H1 (cell line): Measurements from ENCODE around the gene CCDC127.
"Not testable (repeated sequence)": the region's sequence is repeated elsewhere in the genome, so short reads cannot be mapped to it uniquely, and the experiment has no call there.

Experiments used
- CHD1 ChIP-seq: IDR thresholded peaks from 2 replicates; pipeline ENCODE4 v1.6.1; 2012; ENCODE audit warnings: low read depth, low read length, improper control_type of control experiment
- FOSL1 ChIP-seq: IDR thresholded peaks from 2 replicates; pipeline ENCODE4 v1.6.1; 2011; ENCODE audit warnings: mild to moderate bottlenecking, low read depth, low read length, moderate library complexity; ENCODE audit not compliant: insufficient read depth
- KDM1A ChIP-seq: fragments of 200-600, 300-600 bp; sonication (generic); IDR thresholded peaks from 2 replicates; pipeline ENCODE4 v1.7.1; 2016; ENCODE audit warnings: mild to moderate bottlenecking, low read length, borderline replicate concordance
- POLR2A ChIP-seq, 2 experiments: IDR thresholded peaks; 1 replicate in 1 of 2; 2 replicates in 1 of 2; pipeline ENCODE4 v1.6.1; 2011; ENCODE audit warnings: low read depth in 2 of 2, low read length in 2 of 2, mild to moderate bottlenecking in 2 of 2; ENCODE audit errors: control extremely low read depth in 1 of 2
- POLR2AphosphoS5 ChIP-seq: IDR thresholded peaks from 2 replicates; pipeline ENCODE4 v1.6.1; 2011; ENCODE audit warnings: low read depth, low read length
- RNF2 ChIP-seq: fragments of 200-900, 300-1000 bp; sonication (generic); IDR thresholded peaks from 2 replicates; pipeline ENCODE4 v1.7.1; 2016; ENCODE audit warnings: borderline replicate concordance, low read depth, mild to moderate bottlenecking, antibody characterized with exemption, low read length; ENCODE audit not compliant: poor library complexity, severe bottlenecking; ENCODE audit errors: missing control alignments
- SP1 ChIP-seq: IDR thresholded peaks from 2 replicates; pipeline ENCODE4 v1.6.1; 2011; ENCODE audit warnings: low read depth, low read length
- TAF1 ChIP-seq: IDR thresholded peaks from 2 replicates; pipeline ENCODE4 v1.6.1; 2011; ENCODE audit warnings: mild to moderate bottlenecking, low read depth, low read length
- TEAD4 ChIP-seq: IDR thresholded peaks from 2 replicates; pipeline ENCODE4 v1.6.1; 2012; ENCODE audit warnings: low read depth, low read length, inconsistent platforms, mixed read lengths
- TF ChIP-seq, protein P1 (sequence below), 3 experiments: IDR thresholded peaks; 1 replicate in 2 of 3; 2 replicates in 1 of 3; pipeline versions ENCODE4 v1.5.1 to v1.6.1; 2011; ENCODE audit warnings: low read length in 3 of 3, mild to moderate bottlenecking in 3 of 3, inconsistent platforms in 2 of 3, low read depth in 1 of 3, moderate library complexity in 1 of 3; ENCODE audit not compliant: insufficient read depth in 1 of 3; ENCODE audit errors: control extremely low read depth in 1 of 3
- TF ChIP-seq, protein P2 (sequence below): IDR thresholded peaks from 2 replicates; pipeline ENCODE4 v1.6.1; 2012; ENCODE audit warnings: inconsistent platforms
- TF ChIP-seq, protein P3 (sequence below): IDR thresholded peaks from 2 replicates; pipeline ENCODE4 v1.6.1; 2011; ENCODE audit warnings: low read length, improper control_type of control experiment

DNA sequence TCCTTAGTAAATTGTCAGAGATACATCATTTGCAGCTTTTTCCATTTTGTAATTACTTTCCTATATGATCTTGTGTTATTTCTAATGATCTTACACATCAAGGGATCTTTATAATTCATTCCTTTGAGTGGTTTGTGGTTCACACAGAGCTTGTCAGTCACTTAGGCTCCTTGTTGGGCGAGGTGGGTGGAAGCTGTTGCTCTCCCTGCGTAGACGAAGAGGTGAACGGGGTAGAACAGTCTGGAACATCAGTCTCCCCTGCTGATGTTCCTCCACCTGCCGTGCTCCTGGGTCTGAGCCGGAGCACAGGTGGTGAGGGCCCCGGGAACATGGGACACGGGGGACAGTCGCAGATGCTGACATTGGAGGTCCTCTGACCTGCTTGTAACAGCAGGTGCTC is 17.6 kb upstream of the CCDC127 start:
- TF ChIP-seq, protein P1, sequence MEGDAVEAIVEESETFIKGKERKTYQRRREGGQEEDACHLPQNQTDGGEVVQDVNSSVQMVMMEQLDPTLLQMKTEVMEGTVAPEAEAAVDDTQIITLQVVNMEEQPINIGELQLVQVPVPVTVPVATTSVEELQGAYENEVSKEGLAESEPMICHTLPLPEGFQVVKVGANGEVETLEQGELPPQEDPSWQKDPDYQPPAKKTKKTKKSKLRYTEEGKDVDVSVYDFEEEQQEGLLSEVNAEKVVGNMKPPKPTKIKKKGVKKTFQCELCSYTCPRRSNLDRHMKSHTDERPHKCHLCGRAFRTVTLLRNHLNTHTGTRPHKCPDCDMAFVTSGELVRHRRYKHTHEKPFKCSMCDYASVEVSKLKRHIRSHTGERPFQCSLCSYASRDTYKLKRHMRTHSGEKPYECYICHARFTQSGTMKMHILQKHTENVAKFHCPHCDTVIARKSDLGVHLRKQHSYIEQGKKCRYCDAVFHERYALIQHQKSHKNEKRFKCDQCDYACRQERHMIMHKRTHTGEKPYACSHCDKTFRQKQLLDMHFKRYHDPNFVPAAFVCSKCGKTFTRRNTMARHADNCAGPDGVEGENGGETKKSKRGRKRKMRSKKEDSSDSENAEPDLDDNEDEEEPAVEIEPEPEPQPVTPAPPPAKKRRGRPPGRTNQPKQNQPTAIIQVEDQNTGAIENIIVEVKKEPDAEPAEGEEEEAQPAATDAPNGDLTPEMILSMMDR (IDR thresholded peaks at IDR 0.05; ENCODE audit: control extremely low read depth in 1 of 3, insufficient read depth in 1 of 3, low read depth in 1 of 3, low read length in 3 of 3): not testable (repeated sequence)
- not testable (repeated sequence) for TF ChIP-seq TEAD4; SP1; POLR2A (IDR thresholded peaks at IDR 0.05; ENCODE audit: control extremely low read depth in 1 of 2, low read depth in 2 of 2, low read length in 2 of 2); RNF2; FOSL1; KDM1A; POLR2AphosphoS5; TAF1; CHD1
- TF ChIP-seq, protein P2, sequence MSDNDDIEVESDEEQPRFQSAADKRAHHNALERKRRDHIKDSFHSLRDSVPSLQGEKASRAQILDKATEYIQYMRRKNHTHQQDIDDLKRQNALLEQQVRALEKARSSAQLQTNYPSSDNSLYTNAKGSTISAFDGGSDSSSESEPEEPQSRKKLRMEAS: not testable (repeated sequence)
- TF ChIP-seq, protein P3, sequence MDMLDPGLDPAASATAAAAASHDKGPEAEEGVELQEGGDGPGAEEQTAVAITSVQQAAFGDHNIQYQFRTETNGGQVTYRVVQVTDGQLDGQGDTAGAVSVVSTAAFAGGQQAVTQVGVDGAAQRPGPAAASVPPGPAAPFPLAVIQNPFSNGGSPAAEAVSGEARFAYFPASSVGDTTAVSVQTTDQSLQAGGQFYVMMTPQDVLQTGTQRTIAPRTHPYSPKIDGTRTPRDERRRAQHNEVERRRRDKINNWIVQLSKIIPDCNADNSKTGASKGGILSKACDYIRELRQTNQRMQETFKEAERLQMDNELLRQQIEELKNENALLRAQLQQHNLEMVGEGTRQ: not testable (repeated sequence)
